GM19452 (cell line): Measurements from ENCODE around the gene CEP350.

Source experiments
- ATAC-seq: cut with Tn5 transposase; IDR thresholded peaks from one replicate; pipeline ENCODE4 v1.9.1; 2021; ENCODE audit not compliant: unreplicated experiment

Gene CEP350

GRCh38 chr1:180053594-180054567 lies 99.3 kb downstream of the CEP350 start:
- ATAC-seq = no peak

GRCh38 chr1:180057883-180058396 lies 103.3 kb downstream of the CEP350 start:
- no peak for ATAC-seq

- ATAC-seq = no peak
These were observed 106.4 kb downstream of the CEP350 start for GRCh38 chr1:180061019-180061418.

GRCh38 chr1:180062452-180062971 lies 107.9 kb downstream of the CEP350 start:
- no peak for ATAC-seq

GRCh38 chr1:180065408-180065807 lies 110.8 kb downstream of the CEP350 start:
- no peak for ATAC-seq

GRCh38 chr1:180066150-180066549 lies 111.5 kb downstream of the CEP350 start:
- ATAC-seq = no peak

GRCh38 chr1:180070286-180070685 lies 115.7 kb downstream of the CEP350 start:
- ATAC-seq = no peak

GRCh38 chr1:180071759-180072158 lies 117.1 kb downstream of the CEP350 start:
- no peak for ATAC-seq

- no peak for ATAC-seq
These were observed 125.8 kb downstream of the CEP350 start for GRCh38 chr1:180080439-180080838.

GRCh38 chr1:180081474-180081873 lies 126.9 kb downstream of the CEP350 start:
- no peak for ATAC-seq

- no peak for ATAC-seq
These were observed 128.6 kb downstream of the CEP350 start for GRCh38 chr1:180083164-180083563.

- ATAC-seq = no peak
These were observed 130.3 kb downstream of the CEP350 start for GRCh38 chr1:180084867-180085266.

GRCh38 chr1:180085331-180085730 lies 130.7 kb downstream of the CEP350 start:
- ATAC-seq = no peak

GRCh38 chr1:180092931-180093650 lies 138.5 kb downstream of the CEP350 start:
- ATAC-seq = no peak

- ATAC-seq = no peak
These were observed 140.2 kb downstream of the CEP350 start for GRCh38 chr1:180094705-180095295.

GRCh38 chr1:180096584-180097325 lies 142.1 kb downstream of the CEP350 start:
- ATAC-seq = no peak

- no peak for ATAC-seq
These were observed 142.7 kb downstream of the CEP350 start for GRCh38 chr1:180097326-180097605.

GRCh38 chr1:180101411-180101810 lies 146.8 kb downstream of the CEP350 start:
- ATAC-seq = no peak

GRCh38 chr1:180103819-180104218 lies 149.2 kb downstream of the CEP350 start:
- no peak for ATAC-seq

GRCh38 chr1:180112091-180112490 lies 157.5 kb downstream of the CEP350 start:
- no peak for ATAC-seq
